Astrocyte of the cerebellum (primary cell): ENCODE measurements around the gene CMTM8.
"Not testable (repeated sequence)": the region's sequence is repeated elsewhere in the genome, so short reads cannot be mapped to it uniquely, and the experiment has no call there.

ENCODE experiments used
- DNase-seq: peaks from one replicate; pipeline ENCODE4 v3.0.0-alpha.2; 2011; ENCODE audit warnings: low read depth
- H3K4me3 ChIP-seq: 2 replicates; pipeline ENCODE4 v1.5.1; 2011; ENCODE audit warnings: mild to moderate bottlenecking, low read depth, low read length, moderate library complexity
- CTCF ChIP-seq: IDR thresholded peaks from 2 replicates; pipeline ENCODE4 v1.5.1; 2012; ENCODE audit warnings: low read length, low read depth, moderate library complexity, mild to moderate bottlenecking; ENCODE audit errors: missing control alignments
- in situ Hi-C: cut with HindIII; loops from 2 replicates; pipeline ENCODE4 v1.10.0; 2017; ENCODE audit warnings: low sequenced_read_pairs

CMTM8 gene

GRCh38 chr3:32238453-32239306 lies at the start of gene CMTM8:
TSS of gene CMTM8 (plus strand) at chr3:32238680. CDS start at chr3:32238973, 293 bp downstream.
- no peak for TF ChIP-seq CTCF
- no peak for DNase-seq
- in situ Hi-C loops, result loop anchor here (5.0 to 10.0 kb wide), 2 partner anchors 61 to 454 kb away; no protein-coding TSS in a partner anchor
- H3K4me3 ChIP-seq, result peak within 1 kb of the TSS; percentile 68

- H3K4me3 ChIP-seq, result no peak overlapping the region
- in situ Hi-C loops, result no loop called here
- no peak for DNase-seq
- TF ChIP-seq CTCF, result no peak
Measured at GRCh38 chr3:32189693-32190092, 48.8 kb upstream of the CMTM8 start.

GRCh38 chr3:32190556-32190955 lies 47.9 kb upstream of the CMTM8 start:
- H3K4me3 ChIP-seq, in situ Hi-C loops, DNase-seq: not testable (repeated sequence)

GRCh38 chr3:32193101-32193500 lies 45.4 kb upstream of the CMTM8 start:
- TF ChIP-seq CTCF, result no peak
- DNase-seq, result no peak
- H3K4me3 ChIP-seq, result no peak overlapping the region
- in situ Hi-C loops, result no loop called here

GRCh38 chr3:32194653-32195052 lies 43.8 kb upstream of the CMTM8 start:
- DNase-seq, result no peak
- H3K4me3 ChIP-seq, result no peak overlapping the region
- no peak for TF ChIP-seq CTCF
- in situ Hi-C loops, result no loop called here

GRCh38 chr3:32195995-32196540 lies 42.4 kb upstream of the CMTM8 start:
- H3K4me3 ChIP-seq, result no peak overlapping the region
- in situ Hi-C loops, result no loop called here
- no peak for DNase-seq
- TF ChIP-seq CTCF, result no peak

- H3K4me3 ChIP-seq, result no peak overlapping the region
- in situ Hi-C loops, result no loop called here
- DNase-seq, result no peak
- TF ChIP-seq CTCF, result no peak
Measured at GRCh38 chr3:32197991-32198390, 40.5 kb upstream of the CMTM8 start.
